GM12873 (cell line): ENCODE measurements around the gene GLIS1.
A peak's percentile ranks its signal among the peaks of the same experiment; 100 is the strongest.

Experiments used
- TF ChIP-seq, protein P1 (sequence below): IDR thresholded peaks from 2 replicates; pipeline ENCODE4 v1.5.1; 2012; ENCODE audit warnings: low read depth, mild to moderate bottlenecking, moderate library complexity, low read length, control low read depth; ENCODE audit not compliant: insufficient read depth; ENCODE audit errors: missing control alignments

The GLIS1 gene

DNA sequence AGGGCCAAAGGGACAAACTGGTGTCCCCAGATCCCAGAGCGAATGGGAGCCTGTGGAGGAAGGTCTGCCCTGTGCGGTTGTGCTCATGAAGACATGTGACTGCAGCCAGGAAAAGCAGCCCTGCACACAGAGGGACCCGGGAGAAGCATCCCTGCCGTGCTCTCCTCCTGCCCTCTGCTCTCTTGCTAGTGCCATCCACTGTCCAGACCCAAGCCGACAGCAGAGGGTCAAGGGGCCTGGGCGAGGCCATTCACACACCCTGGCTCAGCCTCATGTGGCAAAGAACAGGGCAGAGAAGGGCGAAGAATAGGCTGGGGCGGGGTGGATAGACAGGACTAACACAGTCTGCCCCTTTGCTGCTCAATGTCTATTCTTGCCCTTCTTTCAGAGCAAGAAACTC is 262.4 kb downstream of the GLIS1 start:
- TF ChIP-seq, protein P1, sequence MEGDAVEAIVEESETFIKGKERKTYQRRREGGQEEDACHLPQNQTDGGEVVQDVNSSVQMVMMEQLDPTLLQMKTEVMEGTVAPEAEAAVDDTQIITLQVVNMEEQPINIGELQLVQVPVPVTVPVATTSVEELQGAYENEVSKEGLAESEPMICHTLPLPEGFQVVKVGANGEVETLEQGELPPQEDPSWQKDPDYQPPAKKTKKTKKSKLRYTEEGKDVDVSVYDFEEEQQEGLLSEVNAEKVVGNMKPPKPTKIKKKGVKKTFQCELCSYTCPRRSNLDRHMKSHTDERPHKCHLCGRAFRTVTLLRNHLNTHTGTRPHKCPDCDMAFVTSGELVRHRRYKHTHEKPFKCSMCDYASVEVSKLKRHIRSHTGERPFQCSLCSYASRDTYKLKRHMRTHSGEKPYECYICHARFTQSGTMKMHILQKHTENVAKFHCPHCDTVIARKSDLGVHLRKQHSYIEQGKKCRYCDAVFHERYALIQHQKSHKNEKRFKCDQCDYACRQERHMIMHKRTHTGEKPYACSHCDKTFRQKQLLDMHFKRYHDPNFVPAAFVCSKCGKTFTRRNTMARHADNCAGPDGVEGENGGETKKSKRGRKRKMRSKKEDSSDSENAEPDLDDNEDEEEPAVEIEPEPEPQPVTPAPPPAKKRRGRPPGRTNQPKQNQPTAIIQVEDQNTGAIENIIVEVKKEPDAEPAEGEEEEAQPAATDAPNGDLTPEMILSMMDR, result no peak

- TF ChIP-seq, protein P1, result no peak
These were observed 263.3 kb downstream of the GLIS1 start for GRCh38 chr1:53475664-53476063.

- TF ChIP-seq, protein P1, result peak; percentile 19
These were observed 265.5 kb downstream of the GLIS1 start for GRCh38 chr1:53473463-53473862.

DNA sequence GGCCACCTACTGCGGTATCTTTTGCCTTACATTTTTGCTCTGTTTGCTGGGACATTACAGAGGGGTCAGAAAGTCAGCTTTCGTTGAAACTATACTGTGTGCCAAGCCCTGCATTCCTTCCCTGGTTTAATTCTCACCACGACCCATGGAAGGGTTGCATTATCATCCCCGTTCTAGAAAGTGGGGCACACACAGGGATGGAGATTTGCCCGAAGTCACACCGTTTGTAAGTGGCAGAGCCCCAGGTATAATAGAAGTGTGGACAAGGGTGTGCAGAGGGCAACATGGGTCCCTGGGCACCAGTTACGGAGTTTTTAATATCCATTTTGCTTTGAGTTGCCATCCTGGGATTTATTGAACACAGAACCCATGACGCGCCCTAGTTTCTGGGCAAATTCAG is 268.0 kb downstream of the GLIS1 start:
- TF ChIP-seq, protein P1, result no peak

DNA sequence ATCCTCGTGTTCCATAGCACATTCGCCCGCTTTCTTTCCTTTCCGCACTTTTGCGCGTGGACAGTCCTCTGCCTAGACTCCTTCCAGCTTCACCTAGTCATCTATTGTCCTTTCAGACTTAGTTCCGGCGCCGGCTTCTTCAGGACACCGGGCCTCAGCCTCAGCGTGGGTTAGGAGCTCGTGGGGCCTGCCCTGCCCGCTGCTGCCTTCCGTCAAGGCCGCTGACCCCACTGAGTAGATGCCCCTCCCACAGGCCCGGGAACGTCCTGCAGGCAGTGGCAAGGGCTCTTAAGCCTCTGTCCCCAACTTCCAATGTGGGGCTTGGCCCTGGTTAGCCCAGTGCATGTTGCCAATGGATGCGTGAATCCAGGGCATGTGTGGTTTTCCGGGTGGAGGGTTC is 268.4 kb downstream of the GLIS1 start:
- TF ChIP-seq, protein P1, result no peak

DNA sequence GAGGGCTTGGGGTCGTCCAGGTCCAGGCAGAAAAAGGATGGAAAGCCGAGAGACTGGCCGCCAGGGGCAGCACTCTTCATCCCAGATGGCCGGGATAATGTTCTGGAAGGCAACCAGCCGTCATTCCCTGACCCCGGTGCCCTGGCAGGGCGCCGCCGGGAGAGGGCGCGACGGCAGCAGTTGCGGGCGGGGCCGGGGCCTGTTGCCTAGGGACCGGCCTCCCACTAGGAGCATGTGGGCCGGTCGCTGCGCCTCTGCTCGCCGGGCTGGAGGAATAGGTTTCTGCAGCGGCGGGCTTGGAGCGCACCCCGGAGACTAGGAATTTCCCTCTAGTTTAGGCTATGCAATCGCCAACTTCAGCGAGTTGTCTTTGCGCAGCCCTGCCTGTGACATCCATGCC is 268.8 kb downstream of the GLIS1 start:
- TF ChIP-seq, protein P1, result peak; percentile 32

- TF ChIP-seq, protein P1, result no peak
These were observed 269.6 kb downstream of the GLIS1 start for GRCh38 chr1:53469373-53469772.
